Motor neuron (in vitro differentiated cells): ENCODE measurements around the gene CXCL16. TPM values are rescaled to one million over a fixed set of nuclear protein-coding genes. Genes with fewer than 3 reads are reported as not detected.
A peak's percentile ranks its signal among the peaks of the same experiment; 100 is the strongest.
"Not testable (repeated sequence)": the region's sequence is repeated elsewhere in the genome, so short reads cannot be mapped to it uniquely, and the experiment has no call there.

Experiments used
- ATAC-seq, 8 experiments: fragments of 200-7000 bp; cut with Tn5 transposase; replicated peaks in 6 of 8; 2 replicates each; pipeline ENCODE4 v1.8.0; 2021; ENCODE audit warnings: mild to moderate bottlenecking in 8 of 8, moderate library complexity in 8 of 8
- H3K27ac ChIP-seq, 2 donors: fragments of 250-450 bp; sonication (Bioruptor Pico); 2 replicates each; pipeline ENCODE4 v1.9.0; 2021; ENCODE audit warnings: antibody characterized with exemption in 2 of 2, mild to moderate bottlenecking in 2 of 2, moderate library complexity in 1 of 2
- H3K4me1 ChIP-seq, 2 donors: fragments of 250-450 bp; sonication (Bioruptor Pico); replicated peaks in 1 of 2; 2 replicates each; pipeline ENCODE4 v1.6.1; 2021; ENCODE audit warnings: antibody characterized with exemption in 2 of 2, mild to moderate bottlenecking in 2 of 2, moderate library complexity in 1 of 2
- H3K4me3 ChIP-seq, 5 donors: fragments of 250-450 bp; sonication (Bioruptor Pico); 2 replicates each; pipeline ENCODE4 v1.9.0; 2021; ENCODE audit warnings: antibody characterized with exemption in 5 of 5, mild to moderate bottlenecking in 5 of 5, moderate library complexity in 4 of 5
- WGBS, 10 experiments: fragments of 450-650 bp; shearing (Covaris generic); methylation state at CpG; one replicate each; pipeline ENCODE4 v1.0.0; 2022; 5-methylcytosine and 5-hydroxymethylcytosine counted together
- in situ Hi-C, 9 experiments: fragments of 400-800 bp; cut with MboI; loops; one replicate each; pipeline ENCODE4 v1.15.0; 2021; ENCODE audit warnings: low sequenced_read_pairs in 9 of 9, low pct_unique_long_range_greater_than_20kb in 2 of 9; ENCODE audit not compliant: unreplicated experiment in 9 of 9
- total RNA-seq, 8 experiments: library from RNA; unstranded; fragments of 300-600 nt; gene quantifications; 2 replicates each; pipeline versions ENCODE4 v1.2.3 to v1.2.4, GENCODE V29; 2022

The CXCL16 gene
- total RNA-seq, 8 experiments from 2014 or later, result 0.46 to 10.8 (median 3.8) TPM

GRCh38 chr17:4703330-4703691 lies 36.4 kb downstream of the CXCL16 start:
- peak in 1 of 8 experiments; percentile 4 for ATAC-seq
- in situ Hi-C loops, result loop anchor here in 1 of 9 experiments (25.0 kb wide), 1 partner anchor 184 kb away; the partner anchor contains the start of gene C17orf107
- Histone ChIP-seq H3K4me3 (peak overlapping the region; percentile 65 to 97 (median 79)), H3K27ac (peak overlapping the region; percentile 74 to 95), H3K4me1 (peaks cover 10 to 11% of the 10 kb centered on the region in 2 donors)
- WGBS, 10 experiments, result 0 to 8% (median 0%) methylated on average over 2 to 15 of the region's 15 CpGs; no CpG with 5 or more reads in 1 of the 10 experiments

- in situ Hi-C loops, result loop anchor here in 1 of 9 experiments (25.0 kb wide), 1 partner anchor 186 kb away; the partner anchor contains the start of gene C17orf107
- Histone ChIP-seq H3K4me1 (peaks cover 10 to 11% of the 10 kb centered on the region in 2 donors), H3K4me3 (no peak overlapping the region), H3K27ac (no peak overlapping the region)
- WGBS, 10 experiments, result 33 to 100% (median 94%) methylated on average over 1 of the region's 1 CpG; no CpG with 5 or more reads in 6 of the 10 experiments
- ATAC-seq, result no peak
Observed at GRCh38 chr17:4701116-4701515, 38.6 kb downstream of the CXCL16 start.

GRCh38 chr17:4699401-4700056 lies 40.2 kb downstream of the CXCL16 start:
- 44 to 100% (median 79%) methylated on average over 2 to 6 of the region's 13 CpGs; no CpG with 5 or more reads in 1 of the 10 experiments for WGBS, 10 experiments
- in situ Hi-C loops, result loop anchor here in 1 of 9 experiments (25.0 kb wide), 1 partner anchor 188 kb away; the partner anchor contains the start of gene C17orf107
- H3K4me1 ChIP-seq, result peaks cover 8 to 11% of the 10 kb centered on the region in 2 donors
- not testable (repeated sequence) for H3K27ac ChIP-seq, H3K4me3 ChIP-seq
- peak in 1 of 8 experiments; percentile 20 for ATAC-seq

GRCh38 chr17:4696437-4696805 lies 43.3 kb downstream of the CXCL16 start:
- ATAC-seq, result no peak
- WGBS, 10 experiments, result 79 to 100% (median 97%) methylated on average over 2 to 6 of the region's 6 CpGs
- Histone ChIP-seq H3K4me1 (no peaks in the 10 kb centered on the region), H3K4me3 (no peak overlapping the region), H3K27ac (no peak overlapping the region)
- in situ Hi-C loops, result no loop called here

GRCh38 chr17:4693416-4693815 lies 46.3 kb downstream of the CXCL16 start:
- ATAC-seq, result no peak
- in situ Hi-C loops, result no loop called here
- 80 to 94% (median 88%) methylated on average over 2 to 9 of the region's 9 CpGs; no CpG with 5 or more reads in 2 of the 10 experiments for WGBS, 10 experiments
- Histone ChIP-seq H3K4me3 (no peak overlapping the region), H3K4me1 (no peaks in the 10 kb centered on the region), H3K27ac (no peak overlapping the region)

GRCh38 chr17:4691686-4692085 lies 48.0 kb downstream of the CXCL16 start:
- in situ Hi-C loops, result no loop called here
- 50 to 100% (median 94%) methylated on average over 1 to 8 of the region's 8 CpGs; no CpG with 5 or more reads in 2 of the 10 experiments for WGBS, 10 experiments

GRCh38 chr17:4690745-4691144 lies 49.0 kb downstream of the CXCL16 start:
- Histone ChIP-seq H3K4me1 (no peaks in the 10 kb centered on the region), H3K27ac (no peak overlapping the region), H3K4me3 (no peak overlapping the region)
- 80 to 100% (median 100%) methylated on average over 1 to 2 of the region's 2 CpGs; no CpG with 5 or more reads in 1 of the 10 experiments for WGBS, 10 experiments
- ATAC-seq, result no peak
- in situ Hi-C loops, result no loop called here

More at GRCh38 chr17:4691686-4692085, 48.0 kb downstream of the CXCL16 start:
- H3K27ac ChIP-seq, result no peak overlapping the region
- H3K4me1 ChIP-seq, result no peaks in the 10 kb centered on the region
- peak in 1 of 8 experiments; percentile 33 for ATAC-seq
- H3K4me3 ChIP-seq, result no peak overlapping the region

- H3K27ac ChIP-seq, H3K4me1 ChIP-seq, H3K4me3 ChIP-seq, ATAC-seq, in situ Hi-C loops: not testable (repeated sequence)
- WGBS, 10 experiments, result 71 to 100% (median 86%) methylated on average over 2 to 12 of the region's 12 CpGs
Observed at GRCh38 chr17:4689872-4690271, 49.9 kb downstream of the CXCL16 start.

- H3K4me3 ChIP-seq, H3K27ac ChIP-seq, in situ Hi-C loops, H3K4me1 ChIP-seq: not testable (repeated sequence)
- WGBS, 10 experiments, result 85 to 100% (median 100%) methylated on average over 1 to 5 of the region's 5 CpGs; no CpG with 5 or more reads in 6 of the 10 experiments
- peak in 1 of 8 experiments; percentile 45 for ATAC-seq
Observed at GRCh38 chr17:4683739-4684138, 56.0 kb downstream of the CXCL16 start.

Other genes with a start within 250 kb of the CXCL16 start
- gene SPNS2, start 241.0 kb downstream of the CXCL16 start, total RNA-seq, result 10 to 100 TPM in 4 of 8 experiments, 1 to 10 TPM in 4; 2.2 to 25.6 (median 11.6) TPM
- gene MYBBP1A, start 184.5 kb downstream of the CXCL16 start, total RNA-seq, result 100 to 1,000 TPM in 2 of 8 experiments, 10 to 100 TPM in 6; 25.8 to 111 (median 38.2) TPM
- gene GGT6, start 179.4 kb downstream of the CXCL16 start, total RNA-seq, result under 1 TPM in 7 of 8 experiments, not detected in 1; 0.13 to 1.00 (median 0.20) TPM
- gene SMTNL2, start 155.4 kb downstream of the CXCL16 start, total RNA-seq, result 10 to 100 TPM in 1 of 8 experiments, 1 to 10 TPM in 3, under 1 TPM in 4; 0.20 to 13.5 (median 0.82) TPM
- gene ALOX15, start 98.2 kb downstream of the CXCL16 start, total RNA-seq, result 1,000 to 10,000 TPM in 3 of 8 experiments, 1 to 10 TPM in 1, under 1 TPM in 3, not detected in 1; 0.07 to 3,411 (median 2.2) TPM
- gene PELP1, start 35.8 kb downstream of the CXCL16 start, total RNA-seq, result 10 to 100 TPM; 23.2 to 52.6 (median 42.7) TPM
- gene ARRB2, start 29.3 kb downstream of the CXCL16 start, total RNA-seq, result 10 to 100 TPM in 7 of 8 experiments, 1 to 10 TPM in 1; 7.0 to 37.9 (median 27.5) TPM
- gene MED11, start 8.5 kb downstream of the CXCL16 start, total RNA-seq, result 10 to 100 TPM; 16.4 to 38.7 (median 22.3) TPM
- 1 to 10 TPM in 1 of 8 experiments, under 1 TPM in 6, not detected in 1; 0.14 to 1.1 (median 0.51) TPM for gene ZMYND15, start 95 bp downstream of the CXCL16 start, total RNA-seq
- not detected for gene TM4SF5, start 32.0 kb upstream of the CXCL16 start, total RNA-seq
- 1 to 10 TPM in 4 of 8 experiments, under 1 TPM in 2, not detected in 2; 0.27 to 4.3 (median 1.5) TPM for gene VMO1, start 46.4 kb upstream of the CXCL16 start, total RNA-seq
- under 1 TPM in 3 of 8 experiments, not detected in 5; 0.27 to 0.71 (median 0.65) TPM for gene GLTPD2, start 49.0 kb upstream of the CXCL16 start, total RNA-seq
- gene PSMB6, start 56.2 kb upstream of the CXCL16 start, total RNA-seq, result 100 to 1,000 TPM; 112 to 215 (median 160) TPM
- gene PLD2, start 67.2 kb upstream of the CXCL16 start, total RNA-seq, result 10 to 100 TPM in 4 of 8 experiments, 1 to 10 TPM in 4; 4.3 to 28.6 (median 11.4) TPM
- 10 to 100 TPM; 15.1 to 44.9 (median 22.2) TPM for gene MINK1, start 93.4 kb upstream of the CXCL16 start, total RNA-seq
- 10 to 100 TPM in 2 of 8 experiments, 1 to 10 TPM in 5, under 1 TPM in 1; 0.36 to 21.3 (median 3.4) TPM for gene C17orf107, start 159.6 kb upstream of the CXCL16 start, total RNA-seq
- 1 to 10 TPM in 3 of 8 experiments, under 1 TPM in 5; 0.21 to 2.3 (median 0.57) TPM for gene CHRNE, start 163.2 kb upstream of the CXCL16 start, total RNA-seq
- 1 to 10 TPM in 4 of 8 experiments, under 1 TPM in 4; 0.58 to 3.5 (median 0.94) TPM for gene GP1BA, start 192.3 kb upstream of the CXCL16 start, total RNA-seq
- 100 to 1,000 TPM in 1 of 8 experiments, 10 to 100 TPM in 7; 36.1 to 100 (median 51.0) TPM for gene SLC25A11, start 200.1 kb upstream of the CXCL16 start, total RNA-seq
- gene RNF167, start 200.3 kb upstream of the CXCL16 start, total RNA-seq, result 100 to 1,000 TPM in 3 of 8 experiments, 10 to 100 TPM in 5; 74.1 to 109 (median 89.5) TPM
- gene PFN1, start 208.6 kb upstream of the CXCL16 start, total RNA-seq, result 100 to 1,000 TPM; 143 to 541 (median 257) TPM
- 10 to 100 TPM in 6 of 8 experiments, 1 to 10 TPM in 2; 5.4 to 36.5 (median 14.9) TPM for gene ENO3, start 211.2 kb upstream of the CXCL16 start, total RNA-seq
- gene SPAG7, start 227.9 kb upstream of the CXCL16 start, total RNA-seq, result 100 to 1,000 TPM in 1 of 8 experiments, 10 to 100 TPM in 7; 62.9 to 128 (median 87.9) TPM
- gene CAMTA2, start 247.7 kb upstream of the CXCL16 start, total RNA-seq, result 10 to 100 TPM in 4 of 8 experiments, 1 to 10 TPM in 4; 6.2 to 36.9 (median 10.6) TPM